ENCODE data around the gene HAAO. TPM values are rescaled to one million over a fixed set of nuclear protein-coding genes. Genes with fewer than 3 reads are reported as not detected.
A peak's percentile ranks its signal among the peaks of the same experiment; 100 is the strongest.

HAAO gene
- total and polyA plus RNA-seq, 2 of the 13 experiments (the other 11 are each of a cell fraction or from before 2014, with no cell fraction given) = 36.1 to 42.7 TPM

GRCh38 chr2:42827647-42828486 is 35.5 kb upstream of the HAAO start (continued):
- peak; percentile 82; the same call in 1 of the 2 replicates for TF ChIP-seq MIER3 (CRISPR knock-in tag; IDR thresholded peaks at IDR 0.05; ENCODE audit: borderline replicate concordance)
- TF ChIP-seq IRF1 (CRISPR knock-in tag; IDR thresholded peaks at IDR 0.05; ENCODE audit: low read depth) = no peak
- TF ChIP-seq TCF7L2 (IDR thresholded peaks at IDR 0.05; ENCODE audit: low read depth, low read length) = no peak
- no peak for TF ChIP-seq ADNP (CRISPR knock-in tag; IDR thresholded peaks at IDR 0.05)
- TF ChIP-seq MAZ (IDR thresholded peaks at IDR 0.05; ENCODE audit: borderline replicate concordance, low read depth, low read length) = no peak
- peak; percentile 62; the same call in 1 of the 2 replicates for TF ChIP-seq MAZ (CRISPR knock-in tag; IDR thresholded peaks at IDR 0.05; ENCODE audit: low read depth)
- TF ChIP-seq FOXK2 (IDR thresholded peaks at IDR 0.05) = no peak
- TF ChIP-seq ZNF670 (CRISPR knock-in tag; IDR thresholded peaks at IDR 0.05; ENCODE audit: borderline replicate concordance) = no peak
- TF ChIP-seq PTBP1 (IDR thresholded peaks at IDR 0.05; ENCODE audit: low read depth, low read length, poor library complexity, severe bottlenecking) = peak; percentile 59
- peak; percentile 46; the same call in 1 of the 2 replicates for TF ChIP-seq PHF8 (CRISPR knock-in tag; IDR thresholded peaks at IDR 0.05)
- no peak for TF ChIP-seq PHF5A (CRISPR knock-in tag; IDR thresholded peaks at IDR 0.05; ENCODE audit: low read depth, unreplicated experiment)
- TF ChIP-seq FOXO1 (CRISPR knock-in tag; IDR thresholded peaks at IDR 0.05) = 0 out of 2 replicates have a peak, but pooled peaks have one; percentile 18
- peak; percentile 82; the same call in 1 of the 2 replicates for TF ChIP-seq ZBTB34 (CRISPR knock-in tag; IDR thresholded peaks at IDR 0.05)
- TF ChIP-seq ZNF34 (CRISPR knock-in tag; IDR thresholded peaks at IDR 0.05; ENCODE audit: borderline replicate concordance) = 0 out of 2 replicates have a peak, but pooled peaks have one; percentile 77
- TF ChIP-seq HOXA3 (CRISPR knock-in tag; IDR thresholded peaks at IDR 0.05) = peak; percentile 43; the same call in 1 of the 2 replicates
- TF ChIP-seq NFKB2 (CRISPR knock-in tag; IDR thresholded peaks at IDR 0.05; ENCODE audit: borderline replicate concordance) = peak; percentile 34; the same call in 1 of the 2 replicates
- TF ChIP-seq ZNF350 (CRISPR knock-in tag; IDR thresholded peaks at IDR 0.05; ENCODE audit: borderline replicate concordance, low read depth) = peak; percentile 59; the same call in 1 of the 2 replicates
- no peak for TF ChIP-seq ZNF616 (CRISPR knock-in tag; IDR thresholded peaks at IDR 0.05; ENCODE audit: low read depth)
- no peak for TF ChIP-seq MBD4 (IDR thresholded peaks at IDR 0.05; ENCODE audit: borderline replicate concordance, low read length)
- 0 out of 2 replicates have a peak, but pooled peaks have one; percentile 23 for TF ChIP-seq ZNF629 (CRISPR knock-in tag; conservative IDR thresholded peaks at IDR 0.05)
- peak; percentile 81 for TF ChIP-seq AGO1 (IDR thresholded peaks at IDR 0.05; ENCODE audit: low read depth, low read length, poor library complexity, severe bottlenecking)
- TF ChIP-seq TBX2 (CRISPR knock-in tag; IDR thresholded peaks at IDR 0.05; ENCODE audit: borderline replicate concordance) = no peak; the same call in 1 of the 2 replicates
- no peak for TF ChIP-seq ZNF207 (IDR thresholded peaks at IDR 0.05; ENCODE audit: borderline replicate concordance)
- TF ChIP-seq ZNF800 (CRISPR knock-in tag; IDR thresholded peaks at IDR 0.05) = 0 out of 2 replicates have a peak, but pooled peaks have one; percentile 61
- TF ChIP-seq HNF4A (CRISPR knock-in tag; IDR thresholded peaks at IDR 0.05) = 0 out of 2 replicates have a peak, but pooled peaks have one; percentile 22
- no peak for TF ChIP-seq ZNF367 (CRISPR knock-in tag; IDR thresholded peaks at IDR 0.05; ENCODE audit: borderline replicate concordance)
- TF ChIP-seq SIX1 (CRISPR knock-in tag; IDR thresholded peaks at IDR 0.05; ENCODE audit: borderline replicate concordance) = no peak
